HG02642 (cell line): ENCODE results near the gene ZRANB3.
"Not testable (repeated sequence)": the region's sequence is repeated elsewhere in the genome, so short reads cannot be mapped to it uniquely, and the experiment has no call there.

Experiments
- ATAC-seq: cut with Tn5 transposase; IDR thresholded peaks from one replicate; pipeline ENCODE4 v1.9.1; 2021; ENCODE audit warnings: mild to moderate bottlenecking; ENCODE audit not compliant: unreplicated experiment, poor library complexity

ZRANB3 gene

GRCh38 chr2:135494503-135494902, 36.5 kb downstream of the ZRANB3 start:
- no peak for ATAC-seq

- ATAC-seq, result no peak
These were observed 40.6 kb downstream of the ZRANB3 start for GRCh38 chr2:135490376-135490775.

GRCh38 chr2:135485441-135485840, 45.6 kb downstream of the ZRANB3 start:
- ATAC-seq, result no peak

- no peak for ATAC-seq
These were observed 55.9 kb downstream of the ZRANB3 start for GRCh38 chr2:135475128-135475527.

GRCh38 chr2:135473567-135473966, 57.5 kb downstream of the ZRANB3 start:
- no peak for ATAC-seq

- ATAC-seq, result no peak
These were observed 59.9 kb downstream of the ZRANB3 start for GRCh38 chr2:135471106-135471505.

- no peak for ATAC-seq
These were observed 73.7 kb downstream of the ZRANB3 start for GRCh38 chr2:135457279-135457678.

GRCh38 chr2:135456835-135457234, 74.2 kb downstream of the ZRANB3 start:
- ATAC-seq, result no peak

- no peak for ATAC-seq
These were observed 74.6 kb downstream of the ZRANB3 start for GRCh38 chr2:135456431-135456830.

GRCh38 chr2:135454608-135455007, 76.4 kb downstream of the ZRANB3 start:
- ATAC-seq, result no peak

- not testable (repeated sequence) for ATAC-seq
These were observed 78.0 kb downstream of the ZRANB3 start for GRCh38 chr2:135453027-135453426.

GRCh38 chr2:135451966-135452365, 79.1 kb downstream of the ZRANB3 start:
- ATAC-seq, result no peak

- ATAC-seq, result not testable (repeated sequence)
These were observed 88.0 kb downstream of the ZRANB3 start for GRCh38 chr2:135443013-135443412.

- not testable (repeated sequence) for ATAC-seq
These were observed 95.9 kb downstream of the ZRANB3 start for GRCh38 chr2:135435155-135435554.

GRCh38 chr2:135424849-135425248, 106.2 kb downstream of the ZRANB3 start:
- no peak for ATAC-seq

GRCh38 chr2:135422898-135423297, 108.1 kb downstream of the ZRANB3 start:
- no peak for ATAC-seq

- no peak for ATAC-seq
These were observed 119.4 kb downstream of the ZRANB3 start for GRCh38 chr2:135411646-135412045.

- no peak for ATAC-seq
These were observed 121.6 kb downstream of the ZRANB3 start for GRCh38 chr2:135409436-135409835.

- ATAC-seq, result not testable (repeated sequence)
These were observed 134.8 kb downstream of the ZRANB3 start for GRCh38 chr2:135396259-135396658.

- ATAC-seq, result no peak
These were observed 144.0 kb downstream of the ZRANB3 start for GRCh38 chr2:135386993-135387392.

GRCh38 chr2:135378591-135378990, 152.4 kb downstream of the ZRANB3 start:
- no peak for ATAC-seq

- ATAC-seq, result no peak
These were observed 157.3 kb downstream of the ZRANB3 start for GRCh38 chr2:135373702-135374101.

- ATAC-seq, result no peak
These were observed 181.1 kb downstream of the ZRANB3 start for GRCh38 chr2:135349941-135350340.
